Endothelial cell of umbilical vein (primary cell): ENCODE results near the gene CIDEC. TPM values are rescaled to one million over a fixed set of nuclear protein-coding genes. Genes with fewer than 3 reads are reported as not detected.

Experiments used
- BruUV-seq: library from RNA; stranded (reverse); fragments of 400-500 nt; replicated peaks from 2 replicates; lab custom pipeline; 2021; lab: Mats Ljungman, UMichigan
- CTCF ChIA-PET: fragments of 300-600, 350-600 bp; sonication (Branson Sonifier 250); formaldehyde crosslinking; loops from one replicate; lab custom pipeline; 2021; ENCODE audit warnings: antibody characterized with exemption, inconsistent platforms; lab: Charles Lee
- POLR2A ChIA-PET: fragments of 300-600, 350-600 bp; sonication (Branson Sonifier 250); formaldehyde crosslinking; loops from one replicate; lab custom pipeline; 2021; ENCODE audit warnings: antibody characterized with exemption, inconsistent platforms; lab: Charles Lee
- DNase-seq: peaks from one replicate; pipeline ENCODE4 v3.0.0-alpha.2; 2011; ENCODE audit warnings: low read depth, low spot score
- FAIRE-seq: peaks from 2 replicates; lab custom pipeline; 2011; peaks lifted over from hg19 to GRCh38; lab: Jason Lieb, UNC
- H2AFZ ChIP-seq: 2 replicates; pipeline ENCODE4 v1.6.0; 2012; ENCODE audit warnings: low read depth, low read length, control low read depth, inconsistent platforms
- H3K27ac ChIP-seq: 2 replicates; pipeline ENCODE4 v1.5.1; 2011; ENCODE audit warnings: low read depth, mild to moderate bottlenecking, control low read depth, low read length, moderate library complexity; ENCODE audit not compliant: insufficient read depth
- H3K27me3 ChIP-seq, 2 experiments: 2 replicates each; pipeline versions ENCODE4 v1.6.0 to v1.6.1; 2011; ENCODE audit warnings: low read length in 2 of 2, mixed read lengths in 1 of 2; ENCODE audit not compliant: control insufficient read depth in 2 of 2, insufficient read depth in 2 of 2
- H3K36me3 ChIP-seq, 2 experiments: 2 replicates in 1 of 2; 3 replicates in 1 of 2; pipeline ENCODE4 v1.5.1; 2011; ENCODE audit warnings: low read length in 2 of 2, mild to moderate bottlenecking in 1 of 2, moderate library complexity in 1 of 2; ENCODE audit not compliant: control insufficient read depth in 2 of 2, insufficient read depth in 2 of 2; ENCODE audit errors: extremely low read depth in 1 of 2
- H3K4me1 ChIP-seq: 3 replicates; pipeline ENCODE4 v1.5.1; 2011; ENCODE audit warnings: mild to moderate bottlenecking, low read length; ENCODE audit not compliant: control insufficient read depth, insufficient read depth; ENCODE audit errors: extremely low read depth
- H3K4me2 ChIP-seq: 2 replicates; pipeline ENCODE4 v1.6.1; 2011; ENCODE audit warnings: low read length, control low read depth, mixed read lengths; ENCODE audit not compliant: insufficient read depth
- H3K4me3 ChIP-seq, 3 experiments: fragments of 200-600 bp in 1 of 3; sonication (generic), shearing (Covaris generic) in 1 of 3; replicated peaks in 1 of 3; 2 replicates each; pipeline ENCODE4 v1.5.1; 2011 to 2016; ENCODE audit warnings: control low read depth in 3 of 3, low read length in 3 of 3, mild to moderate bottlenecking in 2 of 3, inconsistent platforms in 1 of 3, low read depth in 1 of 3, moderate library complexity in 1 of 3; ENCODE audit not compliant: insufficient read depth in 1 of 3
- H3K79me2 ChIP-seq: 2 replicates; pipeline ENCODE4 v1.6.0; 2012; ENCODE audit warnings: low read length, inconsistent platforms; ENCODE audit not compliant: control insufficient read depth, insufficient read depth
- H3K9ac ChIP-seq: replicated peaks from 2 replicates; pipeline ENCODE3; 2011; ENCODE audit warnings: low read length, control low read depth; ENCODE audit not compliant: insufficient read depth; ENCODE audit errors: extremely low read depth
- H3K9me1 ChIP-seq: replicated peaks from 3 replicates; pipeline ENCODE4 v1.6.0; 2011; ENCODE audit warnings: mild to moderate bottlenecking, low read length; ENCODE audit not compliant: control insufficient read depth, insufficient read depth; ENCODE audit errors: extremely low read depth
- H3K9me3 ChIP-seq: replicated peaks from 2 replicates; pipeline ENCODE4 v1.5.1; 2012; ENCODE audit warnings: low read length, inconsistent platforms; ENCODE audit not compliant: control insufficient read depth, insufficient read depth
- H4K20me1 ChIP-seq: replicated peaks from 2 replicates; pipeline ENCODE3; 2011; ENCODE audit warnings: mild to moderate bottlenecking, low read length; ENCODE audit not compliant: control insufficient read depth, insufficient read depth; ENCODE audit errors: extremely low read depth
- CTCF ChIP-seq, 2 donors: IDR thresholded peaks; 1 replicate in 1 of 2; 2 replicates in 1 of 2; pipeline ENCODE4 v1.5.1; 2011; ENCODE audit warnings: low read length in 2 of 2, mild to moderate bottlenecking in 2 of 2, moderate library complexity in 2 of 2, control low read depth in 1 of 2, inconsistent platforms in 1 of 2, low read depth in 1 of 2; ENCODE audit not compliant: insufficient read depth in 1 of 2; ENCODE audit errors: extremely low read depth in 1 of 2
- EZH2 ChIP-seq: IDR thresholded peaks from 2 replicates; pipeline ENCODE4 v1.6.1; 2012; ENCODE audit warnings: borderline replicate concordance, low read depth, mild to moderate bottlenecking, moderate library complexity, low read length, inconsistent platforms; ENCODE audit not compliant: severe bottlenecking
- FOS ChIP-seq: IDR thresholded peaks from 2 replicates; pipeline ENCODE4 v1.6.1; 2011; ENCODE audit warnings: mild to moderate bottlenecking, low read length, moderate library complexity, borderline replicate concordance; ENCODE audit not compliant: insufficient read depth
- GATA2 ChIP-seq: IDR thresholded peaks from 2 replicates; pipeline ENCODE4 v1.7.0; 2011; ENCODE audit warnings: low read depth, mild to moderate bottlenecking, moderate library complexity, mixed read lengths, low read length; ENCODE audit not compliant: insufficient read length, insufficient read depth
- JUN ChIP-seq: IDR thresholded peaks from 2 replicates; pipeline ENCODE4 v1.6.1; 2011; ENCODE audit warnings: borderline replicate concordance, low read depth; ENCODE audit not compliant: insufficient read length, insufficient read depth
- MAX ChIP-seq: IDR thresholded peaks from 2 replicates; pipeline ENCODE4 v1.6.1; 2011; ENCODE audit not compliant: insufficient read depth, insufficient read length
- MYC ChIP-seq: IDR thresholded peaks from one replicate; pipeline ENCODE4 v1.6.1; 2011; ENCODE audit warnings: mild to moderate bottlenecking, low read depth, low read length
- POLR2A ChIP-seq: IDR thresholded peaks from 2 replicates; pipeline ENCODE4 v1.6.1; 2012; ENCODE audit warnings: low read depth, mild to moderate bottlenecking, control low read depth, low read length
- POLR2AphosphoS5 ChIP-seq: IDR thresholded peaks from 2 replicates; pipeline ENCODE4 v1.6.1; 2012; ENCODE audit warnings: low read depth, mild to moderate bottlenecking, control low read depth, low read length, moderate library complexity; ENCODE audit not compliant: insufficient read depth
- dilution Hi-C: fragments of 300-500 bp; cut with MboI; formaldehyde crosslinking; loops from one replicate; pipeline ENCODE4 v1.15.0; 2019; ENCODE audit warnings: low sequenced_read_pairs; ENCODE audit not compliant: extremely low pct_ligation_motif_present
- intact Hi-C: fragments of 100-400 bp; cut with micrococcal nuclease; formaldehyde crosslinking; loops from one replicate; pipeline ENCODE4 v1.10.0; 2022
- polyA plus RNA-seq, 4 experiments: library from polyadenylated mRNA; depleted of rRNA in 3 of 4; stranded (reverse) in 3 of 4; unstranded in 1 of 4; fragments of >200 nt; gene quantifications; 2 replicates each; pipeline versions ENCODE4 v1.2.1 to v1.2.3, GENCODE V29; 2011 to 2012; ENCODE audit warnings: missing spikeins in 1 of 4
- total RNA-seq: library from RNA; stranded (reverse); gene quantifications from 2 replicates; pipeline ENCODE4 v1.2.3, GENCODE V29; 2021

Gene CIDEC
- total and polyA plus RNA-seq, 2 donors (not counting 3 experiments of a cell fraction or from before 2014, with no cell fraction given): 0.14 TPM; not detected in 1

- intact Hi-C loops (no loop called here), dilution Hi-C loops (no loop called here)
- POLR2A ChIA-PET: no interaction called here
- no peaks in the 10 kb centered on the region for H3K9me3 ChIP-seq
- DNase-seq: no peak
- no peak overlapping the region for H3K4me3 ChIP-seq
- H4K20me1 ChIP-seq: no peaks in the 10 kb centered on the region
- H3K9ac ChIP-seq: no peak overlapping the region
- peaks cover 16% of the 10 kb centered on the region for H3K4me1 ChIP-seq
- H3K36me3 ChIP-seq: peaks cover 0 to 10% of the 10 kb centered on the region in 2 experiments
- H3K27me3 ChIP-seq: no peaks in the 10 kb centered on the region
- no peak for FAIRE-seq
- H3K4me2 ChIP-seq: no peak overlapping the region
- no peak overlapping the region for H3K27ac ChIP-seq
- no peak overlapping the region for H2AFZ ChIP-seq
- H3K79me2 ChIP-seq: no peaks in the 10 kb centered on the region
- no peaks in the 10 kb centered on the region for H3K9me1 ChIP-seq
- CTCF ChIA-PET: no interaction called here
- BruUV-seq: no TSS peak
- TF ChIP-seq EZH2: no peak
- TF ChIP-seq FOS: no peak
- TF ChIP-seq MYC: no peak
- TF ChIP-seq CTCF (IDR thresholded peaks at IDR 0.05; ENCODE audit: extremely low read depth in 1 of 2, insufficient read depth in 1 of 2, low read depth in 1 of 2, low read length in 2 of 2): no peak
- no peak for TF ChIP-seq JUN
- TF ChIP-seq POLR2A: no peak
- no peak for TF ChIP-seq MAX
- TF ChIP-seq POLR2AphosphoS5: no peak
- no peak for TF ChIP-seq GATA2
These were observed 45.3 kb downstream of the CIDEC start for GRCh38 chr3:9834520-9835380.
